Loucy (cell line): ENCODE results near the gene GNAO1.

Experiments
- H2AFZ ChIP-seq: fragments of 200-600 bp; sonication (generic); 2 replicates; pipeline ENCODE4 v1.6.0; 2016; ENCODE audit warnings: antibody characterized with exemption, mild to moderate bottlenecking, low read length, moderate library complexity
- H3F3A ChIP-seq: fragments of 200-600 bp; 2 replicates; pipeline ENCODE4 v1.6.0; 2016; ENCODE audit warnings: antibody characterized with exemption, low read depth, mild to moderate bottlenecking
- H3K27me3 ChIP-seq: fragments of 200-600 bp; sonication (generic); 2 replicates; pipeline ENCODE4 v1.6.1; 2014; ENCODE audit warnings: low read length, mild to moderate bottlenecking; ENCODE audit not compliant: insufficient read depth, poor library complexity, severe bottlenecking
- H3K36me3 ChIP-seq: fragments of 200-600 bp; sonication (generic); 2 replicates; pipeline ENCODE4 v1.6.1; 2016; ENCODE audit warnings: low read length; ENCODE audit not compliant: insufficient read depth
- H3K4me1 ChIP-seq: fragments of 200-600 bp; sonication (generic); 2 replicates; pipeline ENCODE4 v1.5.1; 2014; ENCODE audit warnings: low read length, mild to moderate bottlenecking; ENCODE audit not compliant: insufficient read depth, poor library complexity, severe bottlenecking
- H3K4me2 ChIP-seq: fragments of 200-600 bp; sonication (generic); 2 replicates; pipeline ENCODE4 v1.6.0; 2014; ENCODE audit warnings: antibody characterized with exemption, low read length, low read depth, mild to moderate bottlenecking; ENCODE audit not compliant: poor library complexity, severe bottlenecking
- H3K4me3 ChIP-seq: fragments of 200-600 bp; sonication (generic); 2 replicates; pipeline ENCODE4 v1.5.1; 2014; ENCODE audit warnings: low read length, mild to moderate bottlenecking, mixed read lengths; ENCODE audit not compliant: poor library complexity, severe bottlenecking
- H3K79me2 ChIP-seq: fragments of 200-600 bp; sonication (generic); 2 replicates; pipeline ENCODE4 v1.6.1; 2014; ENCODE audit warnings: low read length; ENCODE audit not compliant: insufficient read depth
- H3K9ac ChIP-seq: fragments of 200-600 bp; sonication (generic); 2 replicates; pipeline ENCODE4 v1.6.0; 2014; ENCODE audit warnings: mild to moderate bottlenecking, low read depth, low read length, moderate library complexity; ENCODE audit not compliant: poor library complexity, severe bottlenecking
- H3K9me2 ChIP-seq: fragments of 200-600 bp; sonication (generic); replicated peaks from 2 replicates; pipeline ENCODE4 v1.6.1; 2016; ENCODE audit warnings: low read depth, low read length, mixed read lengths
- H3K9me3 ChIP-seq: fragments of 200-600 bp; sonication (generic); 2 replicates; pipeline ENCODE4 v1.6.1; 2014; ENCODE audit warnings: mild to moderate bottlenecking, antibody characterized with exemption, low read length, low read depth; ENCODE audit not compliant: insufficient read depth
- H4K20me1 ChIP-seq: fragments of 200-600 bp; sonication (generic); 2 replicates; pipeline ENCODE4 v1.6.0; 2014; ENCODE audit warnings: antibody characterized with exemption, low read length, mild to moderate bottlenecking; ENCODE audit not compliant: insufficient read depth, poor library complexity, severe bottlenecking
- CTCF ChIP-seq: fragments of 200-600 bp; sonication (generic); conservative IDR thresholded peaks from 2 replicates; pipeline ENCODE4 v1.5.1; 2014; ENCODE audit warnings: mild to moderate bottlenecking, antibody characterized with exemption, low read length
- EZH2phosphoT487 ChIP-seq: fragments of 200-600 bp; IDR thresholded peaks from 2 replicates; pipeline ENCODE4 v1.6.1; 2018; ENCODE audit warnings: antibody characterized with exemption, mild to moderate bottlenecking, moderate library complexity, borderline replicate concordance

Gene GNAO1

GRCh38 chr16:56362057-56362655, 170.9 kb downstream of the GNAO1 start:
- H3K9ac ChIP-seq: no peak overlapping the region
- H3K36me3 ChIP-seq: peaks cover 38% of the 10 kb centered on the region; the same call in 1 of the 2 replicates
- H4K20me1 ChIP-seq: no peaks in the 10 kb centered on the region
- no peak overlapping the region for H2AFZ ChIP-seq
- no peaks in the 10 kb centered on the region for H3K9me2 ChIP-seq
- no peaks in the 10 kb centered on the region for H3K79me2 ChIP-seq
- no peak overlapping the region for H3K4me3 ChIP-seq
- H3F3A ChIP-seq: no peaks in the 10 kb centered on the region
- no peaks in the 10 kb centered on the region for H3K4me1 ChIP-seq
- H3K27me3 ChIP-seq: no peaks in the 10 kb centered on the region
- no peak overlapping the region for H3K4me2 ChIP-seq
- H3K9me3 ChIP-seq: no peaks in the 10 kb centered on the region
- TF ChIP-seq EZH2phosphoT487 (no peak), CTCF (no peak)

- Histone ChIP-seq H3K9me2 (no peaks in the 10 kb centered on the region), H3K4me2 (no peak overlapping the region), H3F3A (no peaks in the 10 kb centered on the region), H3K4me3 (no peak overlapping the region), H3K79me2 (no peaks in the 10 kb centered on the region), H3K27me3 (no peaks in the 10 kb centered on the region), H2AFZ (no peak overlapping the region), H3K9ac (no peak overlapping the region), H3K4me1 (no peaks in the 10 kb centered on the region), H3K36me3 (peaks cover 43% of the 10 kb centered on the region; the same call in 1 of the 2 replicates), H4K20me1 (no peaks in the 10 kb centered on the region), H3K9me3 (no peaks in the 10 kb centered on the region)
- TF ChIP-seq CTCF (no peak), EZH2phosphoT487 (no peak)
Measured at GRCh38 chr16:56362706-56363105, 171.4 kb downstream of the GNAO1 start.

- H3K4me1 ChIP-seq: no peaks in the 10 kb centered on the region
- H3K9ac ChIP-seq: no peak overlapping the region
- H4K20me1 ChIP-seq: no peaks in the 10 kb centered on the region
- H3F3A ChIP-seq: no peaks in the 10 kb centered on the region
- TF ChIP-seq EZH2phosphoT487 (no peak), CTCF (no peak)
- H3K36me3 ChIP-seq: peaks cover 49% of the 10 kb centered on the region; the same call in 1 of the 2 replicates
- H3K79me2 ChIP-seq: no peaks in the 10 kb centered on the region
- H3K27me3 ChIP-seq: no peaks in the 10 kb centered on the region
- no peaks in the 10 kb centered on the region for H3K9me2 ChIP-seq
- H3K9me3 ChIP-seq: no peaks in the 10 kb centered on the region
- no peak overlapping the region for H3K4me2 ChIP-seq
- no peak overlapping the region for H3K4me3 ChIP-seq
- H2AFZ ChIP-seq: no peak overlapping the region
Measured at GRCh38 chr16:56363181-56363716, 172.0 kb downstream of the GNAO1 start.
